HFFc6 (cell line): ENCODE data around the gene CCS. TPM values are rescaled to one million over a fixed set of nuclear protein-coding genes. Genes with fewer than 3 reads are reported as not detected.

Experiments
- DNase-seq: peaks from one replicate; pipeline ENCODE4 v3.0.0-alpha.2; 2018
- H3K27ac Mint-ChIP-seq: 2 replicates; pipeline ENCODE4 v1.8.0; 2020; ENCODE audit warnings: mild to moderate bottlenecking, mixed read lengths
- H3K27me3 Mint-ChIP-seq: 2 replicates; pipeline ENCODE4 v1.8.0; 2021; ENCODE audit warnings: mild to moderate bottlenecking, moderate library complexity, mixed read lengths; ENCODE audit not compliant: insufficient read depth
- H3K36me3 Mint-ChIP-seq: 2 replicates; pipeline ENCODE4 v1.8.0; 2021; ENCODE audit warnings: low read depth, mixed read lengths
- H3K4me1 Mint-ChIP-seq: 2 replicates; pipeline ENCODE4 v1.8.0; 2020; ENCODE audit warnings: low read depth, mixed read lengths
- H3K4me3 Mint-ChIP-seq: 2 replicates; pipeline ENCODE4 v1.8.0; 2020; ENCODE audit warnings: mild to moderate bottlenecking, moderate library complexity, mixed read lengths
- H3K9me3 Mint-ChIP-seq: 2 replicates; pipeline ENCODE4 v1.8.0; 2020; ENCODE audit warnings: mild to moderate bottlenecking, mixed read lengths
- CTCF ChIP-seq: fragments of 200-600 bp; sonication (generic); IDR thresholded peaks from 2 replicates; pipeline ENCODE4 v1.5.0; 2021; ENCODE audit warnings: antibody characterized with exemption, mild to moderate bottlenecking
- total RNA-seq, 6 experiments: library from RNA; stranded (reverse); fragmentation: NEBNext Ultra II Directional; extraction: Animal tissue kit (Norgen Biotek cat#: 25700); gene quantifications; 2 replicates in 1 of 6; 3 replicates in 5 of 6; pipeline ENCODE4 v1.2.3, GENCODE V29; 2021

CCS gene
- total RNA-seq, 6 experiments from 2014 or later = 25.8 to 27.4 (median 26.5) TPM

- Mint-ChIP-seq H3K4me1 (peaks cover 23% of the 10 kb centered on the region), H3K27ac (no peak overlapping the region), H3K27me3 (peaks cover 4% of the 10 kb centered on the region), H3K9me3 (no peaks in the 10 kb centered on the region), H3K36me3 (peaks cover 45% of the 10 kb centered on the region), H3K4me3 (no peak overlapping the region)
- DNase-seq = no peak
- no peak for TF ChIP-seq CTCF
Measured at GRCh38 chr11:66626382-66626781, 33.4 kb downstream of the CCS start.

GRCh38 chr11:66626926-66627325 is 33.9 kb downstream of the CCS start:
- TF ChIP-seq CTCF = no peak
- peaks cover 49% of the 10 kb centered on the region for H3K36me3 Mint-ChIP-seq
- H3K4me1 Mint-ChIP-seq = peaks cover 18% of the 10 kb centered on the region
- H3K27me3 Mint-ChIP-seq = peaks cover 4% of the 10 kb centered on the region
- no peak for DNase-seq
- H3K27ac Mint-ChIP-seq = no peak overlapping the region
- no peak overlapping the region for H3K4me3 Mint-ChIP-seq
- H3K9me3 Mint-ChIP-seq = no peaks in the 10 kb centered on the region

- Mint-ChIP-seq H3K9me3 (no peaks in the 10 kb centered on the region), H3K27me3 (peaks cover 4% of the 10 kb centered on the region), H3K4me3 (no peak overlapping the region), H3K4me1 (peaks cover 9% of the 10 kb centered on the region), H3K36me3 (peaks cover 44% of the 10 kb centered on the region), H3K27ac (no peak overlapping the region)
- TF ChIP-seq CTCF = no peak
- no peak for DNase-seq
Measured at GRCh38 chr11:66628061-66628603, 35.1 kb downstream of the CCS start.

GRCh38 chr11:66629356-66629755 is 36.4 kb downstream of the CCS start:
- no peak for TF ChIP-seq CTCF
- H3K4me3 Mint-ChIP-seq = no peak overlapping the region
- no peaks in the 10 kb centered on the region for H3K4me1 Mint-ChIP-seq
- H3K36me3 Mint-ChIP-seq = peaks cover 41% of the 10 kb centered on the region
- H3K27me3 Mint-ChIP-seq = peaks cover 4% of the 10 kb centered on the region
- no peaks in the 10 kb centered on the region for H3K9me3 Mint-ChIP-seq
- H3K27ac Mint-ChIP-seq = no peak overlapping the region
- DNase-seq = no peak

GRCh38 chr11:66631883-66632282 is 38.9 kb downstream of the CCS start:
- TF ChIP-seq CTCF = no peak
- H3K9me3 Mint-ChIP-seq = no peaks in the 10 kb centered on the region
- H3K36me3 Mint-ChIP-seq = peaks cover 47% of the 10 kb centered on the region
- peaks cover 2% of the 10 kb centered on the region; the same call in 1 of the 2 replicates for H3K27me3 Mint-ChIP-seq
- DNase-seq = no peak
- no peak overlapping the region for H3K27ac Mint-ChIP-seq
- H3K4me3 Mint-ChIP-seq = no peak overlapping the region
- H3K4me1 Mint-ChIP-seq = peaks cover 7% of the 10 kb centered on the region

- Mint-ChIP-seq H3K36me3 (peaks cover 40% of the 10 kb centered on the region), H3K9me3 (no peaks in the 10 kb centered on the region), H3K27me3 (peaks cover 1% of the 10 kb centered on the region; the same call in 1 of the 2 replicates), H3K4me3 (no peak overlapping the region), H3K27ac (no peak overlapping the region), H3K4me1 (peaks cover 18% of the 10 kb centered on the region)
- no peak for TF ChIP-seq CTCF
- DNase-seq = no peak
Measured at GRCh38 chr11:66632952-66633351, 40.0 kb downstream of the CCS start.
